DOHH2 (cell line): ENCODE results near the gene RMDN2.

Experiments used
- CTCF ChIP-seq: fragments of 200-600 bp; sonication (generic); IDR thresholded peaks from one replicate; pipeline ENCODE4 v1.5.1; 2014; ENCODE audit warnings: antibody characterized with exemption, mild to moderate bottlenecking, low read depth, low read length; ENCODE audit not compliant: poor library complexity, severe bottlenecking
- EZH2phosphoT487 ChIP-seq: fragments of 200-600 bp; sonication (generic); IDR thresholded peaks from 2 replicates; pipeline ENCODE4 v1.6.1; 2017; ENCODE audit warnings: borderline replicate concordance, mild to moderate bottlenecking, antibody characterized with exemption, low read length, moderate library complexity, mixed read lengths

GRCh38 chr2:37926635-37927034 lies 1.5 kb downstream of the RMDN2 start:
- TF ChIP-seq CTCF = no peak
- TF ChIP-seq EZH2phosphoT487 = no peak
